Left colon (tissue), 2 donors: ENCODE results near the gene TLR3. TPM values are rescaled to one million over a fixed set of nuclear protein-coding genes. Genes with fewer than 3 reads are reported as not detected.
"Not testable (repeated sequence)": the region's sequence is repeated elsewhere in the genome, so short reads cannot be mapped to it uniquely, and the experiment has no call there.

Experiments used
- ATAC-seq: fragments of 200-7000 bp; cut with Tn5 transposase; one replicate; pipeline ENCODE4 v1.9.1; 2020; ENCODE audit warnings: mild to moderate bottlenecking, moderate library complexity
- DNase-seq, 2 donors: peaks; one replicate each; pipeline ENCODE4 v3.0.0-alpha.2; 2020
- intact Hi-C, 2 donors: fragments of 100-400 bp; cut with DNase I in 1 of 2; cut with micrococcal nuclease in 1 of 2; formaldehyde crosslinking; loops; one replicate each; pipeline versions ENCODE4 v1.11.2 to v1.14.0; 2022; cut with DNase I, micrococcal nuclease
- long read RNA-seq: library from polyadenylated mRNA; unstranded; transcript quantifications from one replicate; pipeline ENCODE4 v2.0.0, GENCODE V29; 2021
- total RNA-seq, 2 donors: library from RNA; stranded (reverse); fragmentation: NEBNext Ultra II Directional; extraction: Animal tissue kit (Norgen Biotek cat#: 25700); gene quantifications; one replicate each; pipeline ENCODE4 v1.2.1, GENCODE V29; 2021
- donor health status: DM: no; HTN: no; CAD: no.
- donor health status: DM: yes; HTN: yes; CAD: no.

TLR3 gene
- 10 to 100 TPM; 29.0 to 30.4 TPM for total RNA-seq
- long read RNA-seq, full-length matches to known transcripts, result 16 of 22 reads
- long read RNA-seq, partial matches to known transcripts, result 4 of 22 reads
- long read RNA-seq, other reads (novel, unspliced or antisense), result 2 of 22 reads

DNA sequence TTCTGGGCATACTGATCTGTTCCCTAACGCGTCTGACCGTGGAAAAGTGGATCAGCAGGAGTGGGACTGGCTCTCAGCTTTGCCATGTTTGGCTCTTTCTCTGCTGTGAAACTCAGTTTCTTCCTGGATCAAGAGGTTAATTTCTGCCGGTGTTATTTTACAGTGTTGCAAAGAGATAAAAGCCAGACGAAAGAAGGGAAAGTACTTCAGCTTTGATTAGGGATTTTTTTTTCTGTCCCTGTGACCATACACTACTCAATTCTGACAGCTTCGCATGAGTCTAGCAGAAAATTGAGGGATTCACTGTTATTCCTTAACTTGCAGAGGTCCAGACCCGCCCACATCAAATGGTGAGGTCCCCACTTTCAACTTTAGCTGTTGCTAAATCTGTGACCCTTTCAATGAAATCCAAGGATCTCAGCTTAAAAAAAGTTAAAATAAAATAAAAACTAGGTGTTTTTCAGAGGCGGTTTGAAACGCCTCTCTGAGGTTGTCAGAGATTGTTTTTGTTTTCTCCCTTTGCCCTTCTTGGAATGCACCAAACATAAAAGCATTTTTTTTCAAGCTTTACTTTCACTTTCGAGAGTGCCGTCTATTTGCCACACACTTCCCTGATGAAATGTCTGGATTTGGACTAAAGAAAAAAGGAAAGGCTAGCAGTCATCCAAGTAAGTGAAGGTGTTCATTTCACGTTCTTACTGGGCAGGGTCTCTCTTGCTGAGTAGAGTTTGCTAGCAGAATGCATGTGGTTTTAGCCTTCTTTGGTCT is at the start of gene TLR3:
TSS of gene TLR3 (plus strand) at position 576 of the 768 bp plus-strand sequence. CDS start 7,464 bp downstream, outside the sequence.
- intact Hi-C loops, result loop anchor here in 1 of 2 donors (5.0 kb wide), 1 partner anchor 69 kb away; no protein-coding TSS in a partner anchor
- DNase-seq, result no peak

DNA sequence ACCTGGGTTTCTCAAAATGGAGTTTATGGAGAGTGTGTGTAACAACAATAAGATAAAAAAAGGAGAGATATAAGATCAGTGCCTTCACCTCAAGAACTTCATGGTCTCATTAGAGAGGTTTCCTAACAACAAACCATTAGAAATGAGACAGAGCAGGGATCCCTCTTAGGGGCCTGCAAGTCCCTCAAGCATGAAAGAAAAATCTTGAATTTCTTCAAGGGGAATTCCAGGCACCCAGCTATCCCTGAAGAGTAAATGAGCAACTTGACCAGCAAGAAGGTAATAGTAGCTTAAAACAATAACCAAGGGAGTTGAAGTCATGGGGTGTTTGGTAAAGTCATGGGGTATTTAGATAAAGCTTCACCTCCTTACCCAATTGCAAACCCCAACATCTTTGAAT is 49.7 kb upstream of the TLR3 start:
- no peak for DNase-seq
- intact Hi-C loops, result no loop called here

More for the DNA sequence above, at the start of gene TLR3:
- ATAC-seq, result peak; percentile 70

DNA sequence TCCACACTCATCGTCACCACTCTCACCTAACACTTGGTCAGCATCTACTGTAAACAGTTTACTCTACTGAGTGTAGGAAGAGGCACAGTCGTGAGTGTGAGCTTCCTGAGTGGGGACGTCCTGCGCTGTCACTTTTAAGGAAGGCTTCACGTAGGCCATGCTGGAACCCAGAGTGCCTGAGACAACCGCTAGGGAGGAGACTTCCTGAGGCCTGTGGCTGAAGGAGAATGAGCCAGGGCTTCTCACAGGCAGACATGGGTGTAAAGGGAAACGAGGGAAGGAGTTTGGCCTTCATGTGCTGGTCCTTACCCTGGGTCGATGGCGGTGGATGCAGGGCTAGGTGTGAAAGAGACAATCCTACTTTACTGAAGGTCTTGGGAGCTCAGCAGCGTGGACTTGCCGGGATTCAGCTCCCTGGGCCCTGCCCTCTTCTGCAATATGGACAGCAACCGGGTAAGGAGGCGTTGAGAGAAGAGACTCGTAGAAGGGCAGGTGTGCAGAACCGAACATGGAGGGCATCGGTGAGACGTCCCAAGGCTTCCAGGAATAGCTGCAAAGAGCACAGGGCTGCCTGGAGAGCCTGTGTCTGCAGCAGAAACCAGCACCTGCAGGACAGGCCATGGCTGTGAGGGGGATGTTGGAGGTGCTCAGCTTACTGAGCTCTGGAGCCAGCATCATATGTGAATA is 48.7 kb upstream of the TLR3 start:
- DNase-seq, result no peak
- no peak for ATAC-seq
- intact Hi-C loops, result no loop called here

More for the DNA sequence above, 49.7 kb upstream of the TLR3 start:
- no peak for ATAC-seq

DNA sequence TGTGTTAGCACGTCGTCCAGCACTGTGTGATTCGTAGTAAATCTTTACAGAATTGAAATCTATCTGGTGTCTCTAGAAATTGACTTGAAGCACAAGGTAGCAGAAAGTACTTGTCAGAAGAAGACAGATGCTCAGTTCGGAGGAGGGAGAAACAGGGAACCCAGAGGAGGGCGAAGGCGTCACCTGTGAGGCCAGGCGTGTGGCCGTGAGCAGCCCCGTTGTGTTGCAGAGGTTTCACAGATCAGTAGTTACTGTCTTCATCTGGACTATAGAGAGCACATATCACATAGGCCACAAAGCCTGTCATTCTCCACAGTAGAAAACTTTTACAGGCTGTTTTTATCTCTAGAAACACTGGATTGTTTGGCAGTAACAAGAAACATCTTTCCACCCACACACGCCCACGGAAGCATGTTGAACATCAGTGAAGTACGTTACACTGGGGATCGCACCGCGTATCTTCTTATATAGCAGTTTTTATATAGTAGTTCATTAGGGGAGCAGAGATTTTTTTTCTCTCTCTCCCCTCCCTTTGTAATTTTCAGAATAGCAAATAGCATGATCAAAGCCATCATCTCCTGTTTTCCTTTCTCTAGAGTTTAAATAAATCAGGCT is 48.1 kb upstream of the TLR3 start:
- intact Hi-C loops, result no loop called here

DNA sequence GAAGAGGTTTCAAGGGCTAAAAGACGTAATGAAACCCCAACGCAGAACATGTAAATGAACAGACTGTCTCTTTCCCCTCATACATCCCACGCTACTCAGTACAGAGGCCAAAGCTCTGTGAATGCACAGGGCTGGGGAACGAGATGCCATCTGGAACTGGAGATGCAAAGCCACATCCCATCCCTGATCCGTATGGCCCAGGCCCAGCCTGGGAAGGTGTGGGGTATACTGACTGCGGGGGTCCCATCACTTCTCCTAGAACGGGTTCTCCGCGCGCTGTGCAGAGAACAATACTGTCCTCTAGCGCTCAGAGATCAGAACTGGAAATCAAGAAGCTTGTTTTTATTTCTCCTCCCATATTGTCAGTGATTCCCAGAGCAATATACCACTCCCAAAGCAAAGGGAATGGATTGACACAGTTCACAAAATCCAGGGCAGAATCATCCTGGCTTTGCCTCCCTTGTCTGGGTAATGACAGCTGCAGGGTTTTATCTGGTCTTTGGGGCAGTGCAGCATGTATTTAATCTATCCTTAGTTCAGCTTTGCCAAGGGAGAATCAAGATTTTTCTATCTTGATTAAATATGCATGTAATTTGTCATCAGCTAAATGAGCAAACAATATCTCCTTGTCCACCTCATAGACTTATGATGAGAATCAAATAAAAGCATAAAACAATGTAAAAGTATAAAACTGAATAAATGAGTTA is 47.3 kb upstream of the TLR3 start:
- intact Hi-C loops, result no loop called here
- no peak for DNase-seq
- ATAC-seq, result peak; percentile 71

More for the DNA sequence above, 48.1 kb upstream of the TLR3 start:
- ATAC-seq, result no peak
- DNase-seq, result no peak

DNA sequence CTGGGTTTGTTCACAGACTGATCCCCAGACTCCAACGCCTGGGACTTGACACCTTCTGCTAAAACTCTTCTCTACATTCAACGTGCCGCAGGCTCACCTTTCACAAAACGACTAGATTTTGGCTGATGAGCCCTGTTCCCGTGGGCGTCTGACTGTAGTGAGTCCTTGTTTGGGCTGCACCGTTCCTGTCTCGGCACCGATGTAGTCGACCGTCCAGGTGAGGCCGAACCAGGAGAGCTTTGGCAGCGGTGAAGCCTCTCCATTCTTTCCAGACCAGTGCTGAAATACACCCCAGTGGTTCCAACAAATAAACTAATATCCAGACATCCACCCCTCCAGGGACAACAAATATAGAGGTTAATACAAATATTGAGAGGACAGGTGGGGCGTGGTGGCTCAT is 45.0 kb upstream of the TLR3 start:
- DNase-seq (no peak), ATAC-seq (no peak)
- intact Hi-C loops, result no loop called here

DNA sequence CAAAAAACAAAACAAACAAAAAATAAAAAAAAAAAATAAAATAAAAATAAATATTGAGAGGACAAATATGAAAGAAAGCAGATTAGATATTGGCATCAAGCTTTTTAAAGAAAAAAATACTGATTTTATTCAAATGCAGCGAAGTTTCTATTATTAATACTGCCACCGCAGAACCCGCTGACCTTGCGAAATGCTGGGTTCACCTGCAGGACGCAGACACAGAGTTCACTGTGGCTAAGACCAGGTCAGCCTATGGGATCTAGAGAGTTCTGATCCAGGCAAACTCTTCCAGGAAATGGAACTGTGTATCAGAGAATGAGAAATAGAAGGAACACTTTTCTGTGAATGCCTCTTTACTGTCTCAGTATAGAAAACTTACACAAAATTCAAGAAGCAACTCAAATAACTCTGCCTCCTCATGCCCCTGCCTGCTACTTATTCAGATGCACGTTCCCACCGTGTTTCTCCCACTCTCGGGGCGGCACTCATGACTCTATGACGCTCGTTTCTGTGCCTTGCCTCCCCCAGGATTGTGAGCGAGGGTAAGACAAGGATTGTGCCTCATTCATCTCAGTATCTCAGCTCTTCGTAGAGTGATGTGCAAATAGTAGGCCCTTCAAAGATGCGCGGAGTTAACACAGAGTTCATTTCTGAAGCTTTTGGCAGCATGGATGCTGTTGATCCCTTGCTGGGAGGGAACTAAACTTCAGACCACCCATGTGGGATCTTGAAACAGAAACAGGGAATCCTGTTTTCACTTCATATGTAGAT is 44.1 kb upstream of the TLR3 start:
- DNase-seq (no peak), ATAC-seq (no peak)
- intact Hi-C loops, result no loop called here

DNA sequence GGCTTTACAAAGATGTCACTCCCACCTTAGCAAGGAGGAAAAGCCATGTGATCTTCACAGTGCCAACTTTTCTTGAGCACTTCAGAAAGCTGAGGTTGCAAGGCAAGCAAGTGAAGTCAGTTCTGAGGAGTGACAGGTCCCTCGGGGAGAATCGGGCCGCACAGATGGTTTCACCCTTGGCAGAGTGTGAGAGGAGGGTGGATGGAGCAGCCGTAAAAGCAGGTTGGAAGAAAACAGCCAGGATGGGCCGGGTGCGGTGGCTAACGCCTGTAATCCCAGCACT is 43.6 kb upstream of the TLR3 start:
- DNase-seq (no peak), ATAC-seq (no peak)
- intact Hi-C loops, result no loop called here

DNA sequence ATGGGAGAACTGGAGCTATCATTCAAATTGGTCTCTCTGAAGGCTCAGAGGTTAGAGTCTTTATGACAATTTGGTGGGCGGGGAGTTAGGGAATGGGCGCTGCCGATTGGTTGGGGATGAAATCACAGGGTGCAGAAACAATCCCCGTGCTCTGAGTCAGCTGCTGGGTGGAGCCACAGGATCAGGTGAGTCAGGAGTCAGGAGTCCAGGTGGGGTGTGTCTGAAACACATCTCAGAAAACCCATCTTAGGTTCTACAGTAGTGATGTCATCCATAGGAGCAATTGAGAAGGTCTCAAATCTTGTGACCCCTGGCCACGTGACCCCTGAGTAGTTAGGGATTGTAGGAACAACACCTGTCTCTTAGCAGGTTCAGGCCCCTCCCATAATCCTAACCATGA is 41.6 kb upstream of the TLR3 start:
- intact Hi-C loops, result no loop called here
- ATAC-seq (peak; percentile 96), DNase-seq (peak; percentile 27 to 54)

DNA sequence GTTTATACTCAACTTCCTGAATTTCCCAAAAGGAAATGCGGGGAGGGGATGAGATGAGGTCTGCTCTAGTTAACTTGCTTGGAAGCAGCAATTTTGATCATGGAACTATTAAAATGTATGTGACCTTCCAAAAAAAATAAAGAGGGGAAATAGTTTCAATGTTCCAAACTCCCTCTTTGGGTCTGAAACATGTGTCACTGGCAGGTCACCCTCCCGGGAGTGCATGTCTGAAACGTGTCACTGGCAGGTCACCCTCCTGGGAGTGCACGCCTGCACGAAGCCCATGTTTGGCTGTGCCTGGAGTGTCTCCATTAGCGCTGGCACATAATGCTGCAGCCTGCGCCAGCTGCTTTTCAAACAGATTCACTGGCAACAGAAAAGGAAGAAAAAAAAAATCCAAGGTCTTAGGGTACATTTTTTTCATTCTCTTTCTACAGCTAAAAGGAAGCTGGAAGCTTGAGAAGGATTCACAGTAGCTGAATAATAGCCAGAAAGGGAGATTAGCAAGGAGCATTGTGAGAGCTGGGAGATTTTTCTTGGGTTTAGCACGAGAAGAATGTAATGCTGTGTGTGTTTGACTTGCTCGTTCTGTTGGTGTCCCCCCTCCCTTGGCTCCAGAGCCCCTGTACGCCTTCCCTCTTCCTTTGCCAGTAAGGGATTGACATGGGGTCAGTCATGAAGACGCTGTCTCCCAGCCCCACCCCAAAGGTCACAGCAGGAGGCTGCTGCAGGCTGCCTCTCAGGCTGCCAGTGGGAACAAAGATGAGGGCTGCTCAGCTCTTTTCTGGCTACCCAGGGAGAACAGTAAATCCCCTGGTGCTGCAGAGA is 39.2 kb upstream of the TLR3 start:
- no peak for ATAC-seq
- DNase-seq, result peak; percentile 26 to 50
- intact Hi-C loops, result no loop called here

DNA sequence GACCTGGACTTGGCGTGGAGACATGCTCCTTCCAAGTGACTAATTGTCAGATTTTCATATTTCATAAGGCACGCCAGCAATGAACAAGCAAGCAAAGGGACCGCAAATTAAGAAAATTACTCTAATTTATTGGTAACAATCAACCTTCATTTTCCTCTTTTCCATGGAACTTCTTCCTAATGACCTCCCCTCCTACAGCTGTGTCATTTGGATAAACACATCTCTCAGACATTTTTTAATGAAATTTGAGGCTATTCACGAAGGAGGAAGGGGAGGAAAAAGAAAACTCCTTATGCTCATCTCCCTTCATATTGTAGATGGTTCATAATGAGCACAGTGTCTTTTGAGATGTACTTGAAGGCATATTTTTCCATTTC is 38.6 kb upstream of the TLR3 start:
- ATAC-seq (no peak), DNase-seq (no peak)
- intact Hi-C loops, result no loop called here

DNA sequence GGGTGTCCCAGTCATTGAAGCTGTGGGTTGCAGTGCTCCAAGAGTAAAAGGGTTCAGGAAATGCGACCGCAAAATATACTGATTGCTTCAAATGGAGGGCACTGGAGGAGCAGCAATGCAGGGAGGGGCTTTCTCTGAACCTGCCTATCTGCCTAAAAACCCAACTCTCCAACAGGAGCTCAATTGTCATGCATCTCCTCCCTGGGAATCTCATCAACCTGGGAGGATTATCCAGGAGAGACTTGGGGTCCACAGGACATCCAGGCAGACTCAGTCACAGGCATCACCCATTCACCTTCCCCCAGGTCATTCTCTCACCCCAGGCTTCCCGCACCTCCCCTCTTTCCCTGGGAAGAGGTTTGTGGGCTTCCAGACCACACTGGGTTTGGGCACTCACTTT is 38.2 kb upstream of the TLR3 start:
- DNase-seq (no peak), ATAC-seq (no peak)
- intact Hi-C loops, result no loop called here

DNA sequence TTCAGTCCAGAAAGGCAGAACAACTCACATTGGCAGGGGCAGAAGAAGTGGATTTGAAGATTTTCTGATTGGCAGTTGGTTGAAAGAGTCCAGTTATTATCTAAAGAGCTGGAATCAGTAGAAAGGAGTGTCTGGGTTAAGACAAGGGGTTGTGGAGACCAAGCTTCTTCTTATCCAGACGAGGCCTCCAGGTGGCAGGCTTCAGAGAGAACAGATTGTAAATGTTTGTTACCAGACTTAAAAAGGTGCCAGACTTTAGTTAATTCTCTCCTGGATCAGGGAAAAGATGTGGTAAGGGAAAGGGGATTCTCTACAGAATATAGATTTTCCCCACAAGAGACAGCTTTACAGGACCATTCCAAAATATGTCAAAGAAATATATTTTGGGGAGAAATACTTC is 36.7 kb upstream of the TLR3 start:
- DNase-seq, result no peak
- intact Hi-C loops, result no loop called here
- ATAC-seq, result no peak

DNA sequence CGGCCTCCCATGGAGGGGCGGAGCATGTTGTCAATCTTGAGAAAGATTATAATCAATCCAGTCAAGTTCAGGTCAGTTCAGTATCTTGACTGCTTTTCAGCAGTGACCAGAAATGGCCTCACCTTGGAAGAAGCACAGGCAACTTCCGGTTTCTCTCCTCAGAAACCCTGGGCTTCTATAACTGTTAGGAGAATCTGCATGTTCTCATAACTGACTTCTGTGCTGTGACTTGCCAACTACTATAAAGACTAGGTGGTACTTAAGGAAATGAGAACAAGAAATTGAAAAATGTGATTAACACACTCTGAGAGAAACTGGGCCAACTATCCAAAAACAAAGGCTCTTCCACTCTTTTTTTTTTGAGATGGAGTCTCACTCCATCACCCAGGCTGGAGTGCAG is 35.9 kb upstream of the TLR3 start:
- intact Hi-C loops, result no loop called here
- no peak for DNase-seq
- no peak for ATAC-seq

DNA sequence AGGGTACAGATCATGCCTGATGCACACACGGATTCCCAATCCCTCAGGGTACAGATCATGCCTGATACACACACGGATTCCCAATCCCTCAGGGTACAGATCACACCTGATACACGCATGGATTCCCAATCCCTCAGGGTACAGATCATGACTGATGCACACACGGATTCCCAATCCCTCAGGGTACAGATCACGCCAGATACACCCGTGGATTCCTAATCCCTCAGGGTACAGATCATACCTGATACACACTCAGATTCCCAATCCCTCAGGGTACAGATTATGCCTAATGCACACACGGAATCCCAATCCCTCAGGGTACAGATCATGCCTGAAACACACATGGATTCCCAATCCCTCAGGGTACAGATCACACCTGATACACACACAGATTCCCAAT is 34.3 kb upstream of the TLR3 start:
- DNase-seq, ATAC-seq: not testable (repeated sequence)
- intact Hi-C loops, result loop anchor here in 1 of 2 donors (5.0 kb wide), 1 partner anchor 397 kb away; no protein-coding TSS in a partner anchor

DNA sequence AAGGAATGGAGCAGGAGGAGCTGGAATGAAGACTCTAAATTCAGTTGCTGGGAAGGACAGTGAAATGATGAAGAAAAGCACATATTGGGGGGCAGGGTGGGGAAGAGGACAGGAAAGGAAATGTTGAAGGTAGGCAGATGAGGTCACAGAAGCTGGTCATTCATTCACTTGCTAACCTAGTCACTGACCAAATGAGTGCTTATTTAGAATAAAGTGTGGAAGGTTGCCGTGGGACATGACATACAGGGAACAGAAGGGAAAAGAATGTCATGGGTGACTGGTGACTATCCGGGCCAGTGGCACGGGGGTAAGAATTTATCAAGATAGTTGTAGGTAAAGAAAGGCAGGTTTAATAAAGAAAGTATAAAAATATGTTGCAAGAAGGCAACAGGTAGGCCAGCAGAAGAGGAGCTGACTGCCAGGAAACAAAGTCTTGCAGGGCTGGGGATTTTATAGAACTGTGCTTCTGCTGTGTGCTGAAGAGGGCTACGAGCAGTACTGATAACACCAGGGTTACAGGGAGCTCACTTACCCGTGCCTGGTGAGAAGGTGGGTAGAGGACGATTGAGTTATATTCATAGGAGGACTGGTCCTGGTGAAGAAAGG is 31.9 kb upstream of the TLR3 start:
- ATAC-seq, result no peak
- DNase-seq, result no peak
- intact Hi-C loops, result loop anchor here in 1 of 2 donors (5.0 kb wide), 1 partner anchor 400 kb away; no protein-coding TSS in a partner anchor
